ENCODE data around the gene DZIP3.

DNA sequence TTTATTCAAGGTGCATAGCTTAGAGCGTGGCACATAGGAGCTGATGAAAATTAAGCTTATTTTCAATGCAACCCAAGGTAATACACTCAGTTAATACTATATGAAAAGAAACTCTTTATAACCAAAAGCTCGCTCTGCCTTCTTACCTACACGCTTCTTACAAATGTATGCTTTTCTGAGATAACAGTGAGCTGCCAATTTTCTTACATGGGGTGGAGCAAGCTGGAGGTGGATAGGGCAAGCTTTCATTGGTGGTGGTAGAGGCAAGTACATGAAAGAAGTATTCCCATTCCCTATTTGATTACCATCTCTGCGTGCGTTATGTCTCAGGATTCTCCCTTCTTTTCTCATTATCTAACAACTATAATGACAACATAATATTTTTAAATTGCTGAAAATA lies 8.9 kb downstream of the DZIP3 start:
- TF ChIP-seq POLR2A (IDR thresholded peaks at IDR 0.05; ENCODE audit: low read depth, low read length) (no peak), POLR2AphosphoS5 (IDR thresholded peaks at IDR 0.05; ENCODE audit: low read depth, low read length) (no peak), TAF1 (IDR thresholded peaks at IDR 0.05; ENCODE audit: borderline replicate concordance, low read depth, low read length) (no peak)
